Testis (tissue), 3 donors: ENCODE results near the gene ASXL3. TPM values are rescaled to one million over a fixed set of nuclear protein-coding genes. Genes with fewer than 3 reads are reported as not detected.

Source experiments
- DNase-seq: peaks from one replicate; pipeline ENCODE4 v3.0.0-alpha.2; 2019
- H3K27ac ChIP-seq, 2 donors: fragments of 200-600 bp; sonication (generic); one replicate each; pipeline ENCODE4 v1.5.1; 2019
- H3K27me3 ChIP-seq: fragments of 200-600 bp; sonication (generic); one replicate; pipeline ENCODE4 v1.5.1; 2019
- H3K36me3 ChIP-seq: fragments of 200-600 bp; sonication (generic); one replicate; pipeline ENCODE4 v1.5.1; 2017; ENCODE audit warnings: low read depth; ENCODE audit errors: missing control alignments
- H3K4me1 ChIP-seq: fragments of 200-600 bp; sonication (generic); one replicate; pipeline ENCODE4 v1.5.1; 2019
- H3K4me3 ChIP-seq, 2 donors: fragments of 200-600 bp; sonication (generic); one replicate each; pipeline ENCODE4 v1.5.1; 2017 to 2019
- H3K9me3 ChIP-seq: fragments of 200-600 bp; sonication (generic); one replicate; pipeline ENCODE4 v1.5.1; 2017
- POLR2A ChIP-seq: fragments of 450-650 bp; IDR thresholded peaks from one replicate; pipeline ENCODE4 v1.6.1; 2017; ENCODE audit warnings: antibody characterized with exemption, mild to moderate bottlenecking, moderate library complexity
- WGBS, 2 donors: methylation state at CpG; one replicate each; pipeline ENCODE4 v1.1.5; 2018; 5-methylcytosine and 5-hydroxymethylcytosine counted together
- intact Hi-C: fragments of 100-400 bp; cut with DNase I; formaldehyde crosslinking; loops from one replicate; pipeline ENCODE4 v1.15.1; 2023; ENCODE audit warnings: low total_unique reads
- polyA plus RNA-seq: library from polyadenylated mRNA; stranded (reverse); fragments of 350-450 nt; fragmentation: Illumina TruSeq; extraction: RNeasy Lipid Tissue Mini Kit (QIAGEN cat#74804); gene quantifications from one replicate; pipeline ENCODE4 v1.2.3, GENCODE V29; 2014; ENCODE audit warnings: low read depth, low replicate concordance; ENCODE audit not compliant: insufficient read depth
- total RNA-seq, 2 donors: library from RNA; depleted of rRNA; stranded (reverse); fragments of >200 nt; gene quantifications; one replicate each; pipeline ENCODE4 v1.2.3, GENCODE V29; 2016
- TF ChIP-seq, protein P1 (sequence below), 3 experiments: fragments of 450-650 bp in 2 of 3; fragments of 200-600 bp in 1 of 3; sonication (generic) in 1 of 3; IDR thresholded peaks; one replicate each; pipeline ENCODE4 v1.5.1; 2016 to 2019; ENCODE audit warnings: antibody characterized with exemption in 3 of 3, mild to moderate bottlenecking in 2 of 3, moderate library complexity in 1 of 3

Gene ASXL3
- total and polyA plus RNA-seq, 3 donors from 2014 or later: 15.4 to 18.0 (median 15.7) TPM

- H3K36me3 ChIP-seq: no peaks in the 10 kb centered on the region
- intact Hi-C loops: no loop called here
- H3K4me1 ChIP-seq: no peaks in the 10 kb centered on the region
- WGBS, 2 donors: 71 to 79% methylated on average over 3 of the region's 3 CpGs
- H3K4me3 ChIP-seq: no peak overlapping the region
- DNase-seq: no peak
- H3K27me3 ChIP-seq: no peaks in the 10 kb centered on the region
- H3K9me3 ChIP-seq: no peaks in the 10 kb centered on the region
- TF ChIP-seq, protein P1, sequence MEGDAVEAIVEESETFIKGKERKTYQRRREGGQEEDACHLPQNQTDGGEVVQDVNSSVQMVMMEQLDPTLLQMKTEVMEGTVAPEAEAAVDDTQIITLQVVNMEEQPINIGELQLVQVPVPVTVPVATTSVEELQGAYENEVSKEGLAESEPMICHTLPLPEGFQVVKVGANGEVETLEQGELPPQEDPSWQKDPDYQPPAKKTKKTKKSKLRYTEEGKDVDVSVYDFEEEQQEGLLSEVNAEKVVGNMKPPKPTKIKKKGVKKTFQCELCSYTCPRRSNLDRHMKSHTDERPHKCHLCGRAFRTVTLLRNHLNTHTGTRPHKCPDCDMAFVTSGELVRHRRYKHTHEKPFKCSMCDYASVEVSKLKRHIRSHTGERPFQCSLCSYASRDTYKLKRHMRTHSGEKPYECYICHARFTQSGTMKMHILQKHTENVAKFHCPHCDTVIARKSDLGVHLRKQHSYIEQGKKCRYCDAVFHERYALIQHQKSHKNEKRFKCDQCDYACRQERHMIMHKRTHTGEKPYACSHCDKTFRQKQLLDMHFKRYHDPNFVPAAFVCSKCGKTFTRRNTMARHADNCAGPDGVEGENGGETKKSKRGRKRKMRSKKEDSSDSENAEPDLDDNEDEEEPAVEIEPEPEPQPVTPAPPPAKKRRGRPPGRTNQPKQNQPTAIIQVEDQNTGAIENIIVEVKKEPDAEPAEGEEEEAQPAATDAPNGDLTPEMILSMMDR (IDR thresholded peaks at IDR 0.05): no peak
- no peak overlapping the region for H3K27ac ChIP-seq
These were observed 33.6 kb downstream of the ASXL3 start for GRCh38 chr18:33611525-33612135.

- TF ChIP-seq, protein P1 (IDR thresholded peaks at IDR 0.05): no peak
- no peak for TF ChIP-seq POLR2A
- Histone ChIP-seq H3K27me3 (no peaks in the 10 kb centered on the region), H3K9me3 (no peaks in the 10 kb centered on the region), H3K36me3 (no peaks in the 10 kb centered on the region), H3K4me3 (no peak overlapping the region), H3K4me1 (no peaks in the 10 kb centered on the region), H3K27ac (no peak overlapping the region)
- intact Hi-C loops: no loop called here
- no peak for DNase-seq
- 58 to 73% methylated on average over 3 of the region's 3 CpGs for WGBS, 2 donors
These were observed 34.6 kb downstream of the ASXL3 start for GRCh38 chr18:33612632-33613031.

GRCh38 chr18:33616556-33616955 lies 38.5 kb downstream of the ASXL3 start:
- no peak overlapping the region for H3K4me3 ChIP-seq
- no peaks in the 10 kb centered on the region for H3K27me3 ChIP-seq

GRCh38 chr18:33627114-33627513 lies 49.1 kb downstream of the ASXL3 start:
- Histone ChIP-seq H3K4me3 (no peak overlapping the region), H3K27ac (no peak overlapping the region), H3K27me3 (no peaks in the 10 kb centered on the region), H3K9me3 (no peaks in the 10 kb centered on the region), H3K36me3 (no peaks in the 10 kb centered on the region), H3K4me1 (no peaks in the 10 kb centered on the region)
- no peak for DNase-seq
- intact Hi-C loops: no loop called here
- 90 to 99% methylated on average over 3 of the region's 3 CpGs for WGBS, 2 donors
- no peak for TF ChIP-seq POLR2A
- TF ChIP-seq, protein P1 (IDR thresholded peaks at IDR 0.05): no peak

More at GRCh38 chr18:33616556-33616955, 38.5 kb downstream of the ASXL3 start:
- DNase-seq: no peak
- Histone ChIP-seq H3K9me3 (no peaks in the 10 kb centered on the region), H3K27ac (no peak overlapping the region), H3K36me3 (no peaks in the 10 kb centered on the region), H3K4me1 (no peaks in the 10 kb centered on the region)
- WGBS, 2 donors: 92 to 96% methylated on average over 3 of the region's 3 CpGs
- TF ChIP-seq, protein P1 (IDR thresholded peaks at IDR 0.05): no peak
- TF ChIP-seq POLR2A: no peak
- intact Hi-C loops: no loop called here

DNA sequence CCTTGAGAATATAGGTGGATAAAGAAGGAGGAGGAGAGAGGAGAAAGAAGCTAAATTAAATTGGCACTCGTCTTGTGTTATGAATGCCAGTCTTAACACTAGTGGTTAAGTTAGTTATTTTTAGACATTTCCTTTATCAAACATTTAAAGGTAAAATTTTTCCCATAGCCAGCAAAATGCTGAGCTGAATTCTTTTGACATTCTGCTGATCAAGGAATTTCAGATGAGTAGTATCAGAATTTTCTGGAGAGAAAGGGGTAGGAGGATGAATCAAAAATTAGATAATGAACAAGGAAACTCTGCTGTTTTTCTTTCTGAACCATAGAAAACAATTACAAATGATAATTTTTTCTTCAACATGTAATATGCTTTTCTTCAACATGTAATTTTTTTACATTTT lies 52.5 kb downstream of the ASXL3 start:
- no peaks in the 10 kb centered on the region for H3K4me1 ChIP-seq
- no peaks in the 10 kb centered on the region for H3K36me3 ChIP-seq
- no peak overlapping the region for H3K27ac ChIP-seq
- no peak for TF ChIP-seq POLR2A
- TF ChIP-seq, protein P1 (IDR thresholded peaks at IDR 0.05): no peak
- H3K27me3 ChIP-seq: no peaks in the 10 kb centered on the region
- 78 to 87% methylated on average over 1 of the region's 1 CpG for WGBS, 2 donors
- no peak for DNase-seq
- intact Hi-C loops: no loop called here
- H3K9me3 ChIP-seq: no peaks in the 10 kb centered on the region
- H3K4me3 ChIP-seq: no peak overlapping the region
